ENCODE measurements around the gene TSHZ2.

TSHZ2 gene

GRCh38 chr20:53195876-53196610 lies 223.9 kb downstream of the TSHZ2 start:
- no peak for DNase-seq (ENCODE audit: low read depth, low spot score)
- TF ChIP-seq, protein P1, sequence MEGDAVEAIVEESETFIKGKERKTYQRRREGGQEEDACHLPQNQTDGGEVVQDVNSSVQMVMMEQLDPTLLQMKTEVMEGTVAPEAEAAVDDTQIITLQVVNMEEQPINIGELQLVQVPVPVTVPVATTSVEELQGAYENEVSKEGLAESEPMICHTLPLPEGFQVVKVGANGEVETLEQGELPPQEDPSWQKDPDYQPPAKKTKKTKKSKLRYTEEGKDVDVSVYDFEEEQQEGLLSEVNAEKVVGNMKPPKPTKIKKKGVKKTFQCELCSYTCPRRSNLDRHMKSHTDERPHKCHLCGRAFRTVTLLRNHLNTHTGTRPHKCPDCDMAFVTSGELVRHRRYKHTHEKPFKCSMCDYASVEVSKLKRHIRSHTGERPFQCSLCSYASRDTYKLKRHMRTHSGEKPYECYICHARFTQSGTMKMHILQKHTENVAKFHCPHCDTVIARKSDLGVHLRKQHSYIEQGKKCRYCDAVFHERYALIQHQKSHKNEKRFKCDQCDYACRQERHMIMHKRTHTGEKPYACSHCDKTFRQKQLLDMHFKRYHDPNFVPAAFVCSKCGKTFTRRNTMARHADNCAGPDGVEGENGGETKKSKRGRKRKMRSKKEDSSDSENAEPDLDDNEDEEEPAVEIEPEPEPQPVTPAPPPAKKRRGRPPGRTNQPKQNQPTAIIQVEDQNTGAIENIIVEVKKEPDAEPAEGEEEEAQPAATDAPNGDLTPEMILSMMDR (IDR thresholded peaks at IDR 0.05; ENCODE audit: low read depth, low read length): no peak
- in situ Hi-C loops (cut with HindIII; ENCODE audit: low sequenced_read_pairs): no loop called here
- no peak overlapping the region for H3K4me3 ChIP-seq (ENCODE audit: low read depth, low read length)

- DNase-seq (ENCODE audit: low read depth, low spot score): no peak
- TF ChIP-seq, protein P1 (IDR thresholded peaks at IDR 0.05; ENCODE audit: low read depth, low read length): no peak
- H3K4me3 ChIP-seq (ENCODE audit: low read depth, low read length): no peak overlapping the region
- in situ Hi-C loops (cut with HindIII; ENCODE audit: low sequenced_read_pairs): no loop called here
Measured at GRCh38 chr20:53201588-53201987, 229.4 kb downstream of the TSHZ2 start.

GRCh38 chr20:53202777-53203176 lies 230.6 kb downstream of the TSHZ2 start:
- DNase-seq (ENCODE audit: low read depth, low spot score): no peak
- no peak overlapping the region for H3K4me3 ChIP-seq (ENCODE audit: low read depth, low read length)
- in situ Hi-C loops (cut with HindIII; ENCODE audit: low sequenced_read_pairs): no loop called here
- TF ChIP-seq, protein P1 (IDR thresholded peaks at IDR 0.05; ENCODE audit: low read depth, low read length): no peak

DNA sequence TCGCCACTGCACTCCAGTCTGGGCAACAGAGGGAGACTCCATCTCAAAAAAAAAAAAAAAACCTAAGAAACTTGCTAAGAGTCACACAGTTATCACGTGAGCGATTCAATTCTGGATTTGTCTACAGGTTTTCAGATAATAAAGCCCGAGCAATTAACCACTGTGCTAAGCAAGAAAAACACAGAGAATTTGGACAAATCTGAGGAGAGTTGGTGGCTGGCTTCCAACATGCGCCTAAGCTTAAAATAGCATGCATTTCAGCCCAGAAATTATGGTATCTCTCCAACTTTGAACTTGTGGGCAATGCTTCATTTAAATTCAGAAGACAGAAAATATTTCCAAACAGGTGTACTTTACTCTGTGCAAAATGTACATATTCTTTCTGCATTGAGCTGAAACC lies 232.9 kb downstream of the TSHZ2 start:
- no peak for DNase-seq (ENCODE audit: low read depth, low spot score)
- no peak overlapping the region for H3K4me3 ChIP-seq (ENCODE audit: low read depth, low read length)
- TF ChIP-seq, protein P1 (IDR thresholded peaks at IDR 0.05; ENCODE audit: low read depth, low read length): no peak
- in situ Hi-C loops (cut with HindIII; ENCODE audit: low sequenced_read_pairs): no loop called here

DNA sequence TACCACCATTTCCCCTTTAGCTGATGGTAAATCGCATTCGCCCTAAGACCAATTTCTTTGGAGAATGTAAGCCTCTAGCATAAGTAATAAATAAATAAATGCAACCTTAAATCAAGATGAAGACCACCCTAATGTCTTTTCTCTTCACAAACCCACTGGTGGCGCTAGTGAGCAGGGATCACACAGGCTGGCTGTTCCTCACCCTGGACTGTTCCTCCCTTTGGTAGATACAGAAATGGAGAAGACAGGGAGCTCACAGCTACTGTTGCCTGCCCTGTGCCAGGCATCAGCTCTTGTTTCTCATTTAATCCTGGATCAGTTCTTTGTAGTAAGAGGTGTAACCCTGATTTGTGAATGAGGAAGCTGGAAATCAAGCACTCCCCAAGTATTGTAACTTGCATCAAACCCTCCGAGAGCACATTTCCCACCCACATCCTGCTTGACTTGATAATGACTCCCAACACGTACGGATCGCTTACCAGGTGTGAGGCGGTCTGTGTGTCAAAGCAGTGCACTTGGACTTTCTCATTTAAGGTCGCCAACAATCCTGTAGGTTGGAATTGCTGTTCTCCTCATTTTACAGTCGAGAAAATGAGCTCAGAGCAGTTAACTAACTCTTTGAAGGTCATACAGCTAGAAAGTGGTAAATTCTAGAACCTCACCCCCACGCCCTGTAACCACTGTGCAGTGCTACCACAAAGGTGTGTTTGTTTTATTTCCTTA lies 236.1 kb downstream of the TSHZ2 start:
- no peak for DNase-seq (ENCODE audit: low read depth, low spot score)
- TF ChIP-seq, protein P1 (IDR thresholded peaks at IDR 0.05; ENCODE audit: low read depth, low read length): no peak
- in situ Hi-C loops (cut with HindIII; ENCODE audit: low sequenced_read_pairs): no loop called here
- H3K4me3 ChIP-seq (ENCODE audit: low read depth, low read length): no peak overlapping the region

DNA sequence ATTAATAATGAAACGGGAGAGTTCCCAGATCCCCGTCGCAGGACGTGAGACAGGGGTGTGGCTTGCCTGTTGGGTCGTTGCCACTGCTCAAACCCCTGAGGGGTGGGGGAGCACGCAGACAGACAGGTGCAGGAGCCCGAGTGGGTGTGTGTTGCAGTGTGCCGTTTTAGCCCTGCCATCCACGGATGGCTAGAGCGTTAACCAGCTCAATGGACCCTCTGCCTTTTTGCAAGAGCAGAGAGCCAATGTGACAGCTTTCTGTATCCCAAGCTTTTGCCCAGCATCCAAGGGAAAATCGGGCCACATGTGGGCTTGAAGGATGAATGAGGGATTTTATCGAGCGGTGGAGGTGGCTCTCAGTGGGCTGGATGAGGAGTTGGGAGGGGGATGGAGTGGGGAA lies 237.9 kb downstream of the TSHZ2 start:
- TF ChIP-seq, protein P1 (IDR thresholded peaks at IDR 0.05; ENCODE audit: low read depth, low read length): no peak
- DNase-seq (ENCODE audit: low read depth, low spot score): no peak
- in situ Hi-C loops (cut with HindIII; ENCODE audit: low sequenced_read_pairs): no loop called here
- no peak overlapping the region for H3K4me3 ChIP-seq (ENCODE audit: low read depth, low read length)
